OCI-LY3 (cell line): Measurements from ENCODE around the gene PRKCG.

Experiments used
- CTCF ChIP-seq: fragments of 200-600, 300-600 bp; sonication (generic); IDR thresholded peaks from 2 replicates; pipeline ENCODE4 v1.5.1; 2014; ENCODE audit warnings: antibody characterized with exemption, low read length, low read depth
- EZH2phosphoT487 ChIP-seq: fragments of 200-600 bp; shearing (Covaris generic); IDR thresholded peaks from 2 replicates; pipeline ENCODE4 v1.6.1; 2018; ENCODE audit warnings: antibody characterized with exemption, mixed run types, low read depth

- no peak for TF ChIP-seq CTCF
- no peak for TF ChIP-seq EZH2phosphoT487
These were observed 17.6 kb upstream of the PRKCG start for GRCh38 chr19:53864308-53864836.
